Esophagus muscularis mucosa (tissue), 4 donors: Measurements from ENCODE around the gene F11R. TPM values are rescaled to one million over a fixed set of nuclear protein-coding genes. Genes with fewer than 3 reads are reported as not detected.
"Not testable (repeated sequence)": the region's sequence is repeated elsewhere in the genome, so short reads cannot be mapped to it uniquely, and the experiment has no call there.

Source experiments
- DNase-seq: peaks from one replicate; pipeline ENCODE4 v3.0.0-alpha.2; 2017; ENCODE audit errors: extremely low spot score
- H3K27ac ChIP-seq, 4 donors: fragments of 200-600 bp; sonication (generic); replicated peaks in 1 of 4; 1 replicate in 3 of 4; 2 replicates in 1 of 4; pipeline ENCODE4 v1.5.1; 2016 to 2019; ENCODE audit warnings: mild to moderate bottlenecking in 1 of 4
- H3K27me3 ChIP-seq, 4 donors: fragments of 200-600 bp; sonication (generic); one replicate each; pipeline versions ENCODE4 v1.5.1 to v1.6.0; 2016 to 2019
- H3K36me3 ChIP-seq, 4 donors: fragments of 200-600 bp; sonication (generic); one replicate each; pipeline ENCODE4 v1.5.1; 2016 to 2019
- H3K4me1 ChIP-seq, 4 donors: fragments of 200-600 bp; sonication (generic); one replicate each; pipeline ENCODE4 v1.5.1; 2016 to 2019
- H3K4me3 ChIP-seq, 4 donors: fragments of 200-600 bp; sonication (generic); 1 replicate in 2 of 4; 2 replicates in 2 of 4; pipeline ENCODE4 v1.5.1; 2016 to 2019; ENCODE audit warnings: mild to moderate bottlenecking in 4 of 4, moderate library complexity in 1 of 4
- H3K9me3 ChIP-seq, 4 donors: fragments of 200-600 bp; sonication (generic); 1 replicate in 3 of 4; 2 replicates in 1 of 4; pipeline ENCODE4 v1.5.1; 2016 to 2019
- EP300 ChIP-seq: sonication (generic); formaldehyde crosslinking; IDR thresholded peaks from one replicate; pipeline ENCODE4 v1.6.1; 2017; ENCODE audit warnings: antibody characterized with exemption
- POLR2A ChIP-seq: fragments of 450-650 bp; IDR thresholded peaks from one replicate; pipeline ENCODE4 v1.6.1; 2017; ENCODE audit warnings: antibody characterized with exemption, moderate library complexity, mild to moderate bottlenecking, low read depth
- POLR2AphosphoS5 ChIP-seq, 2 donors: sonication (generic); formaldehyde crosslinking; IDR thresholded peaks; one replicate each; pipeline ENCODE4 v1.6.1; 2017; ENCODE audit warnings: antibody characterized with exemption in 2 of 2
- WGBS: methylation state at CpG from one replicate; pipeline ENCODE4 v1.1.5; 2018; 5-methylcytosine and 5-hydroxymethylcytosine counted together
- intact Hi-C: fragments of 100-400 bp; cut with DNase I; formaldehyde crosslinking; loops from one replicate; pipeline ENCODE4 v1.15.1; 2023
- total RNA-seq, 4 donors: library from RNA; depleted of rRNA; stranded (reverse); fragments of >200 nt; gene quantifications; one replicate each; pipeline versions ENCODE4 v1.1.0 to v1.2.1, GENCODE V29; 2016
- TF ChIP-seq, protein P1 (sequence below), 3 experiments: fragments of 200-600 bp in 2 of 3; fragments of 450-650 bp in 1 of 3; sonication (generic) in 2 of 3; IDR thresholded peaks; one replicate each; pipeline ENCODE4 v1.5.1; 2017 to 2019; ENCODE audit warnings: antibody characterized with exemption in 3 of 3, mild to moderate bottlenecking in 2 of 3, moderate library complexity in 1 of 3

Gene F11R
- total RNA-seq, 4 donors from 2014 or later = 9.1 to 17.7 (median 14.9) TPM

GRCh38 chr1:160996178-160996577 lies 24.8 kb downstream of the F11R start:
- intact Hi-C loops = loop anchor here (5.0 kb wide), 1 partner anchor 101 kb away; the partner anchor contains the start of gene KLHDC9
- Histone ChIP-seq H3K36me3 (peaks cover 0 to 28% (median 21%) of the 10 kb centered on the region in 4 donors), H3K27ac (no peak overlapping the region), H3K9me3 (no peaks in the 10 kb centered on the region), H3K4me3 (no peak overlapping the region), H3K27me3 (no peaks in the 10 kb centered on the region), H3K4me1 (peaks cover 0 to 7% (median 0%) of the 10 kb centered on the region in 4 donors)
- 84% methylated on average over 3 of the region's 3 CpGs for WGBS
- TF ChIP-seq POLR2A (no peak), EP300 (no peak), POLR2AphosphoS5 (IDR thresholded peaks at IDR 0.05) (no peak)
- TF ChIP-seq, protein P1, sequence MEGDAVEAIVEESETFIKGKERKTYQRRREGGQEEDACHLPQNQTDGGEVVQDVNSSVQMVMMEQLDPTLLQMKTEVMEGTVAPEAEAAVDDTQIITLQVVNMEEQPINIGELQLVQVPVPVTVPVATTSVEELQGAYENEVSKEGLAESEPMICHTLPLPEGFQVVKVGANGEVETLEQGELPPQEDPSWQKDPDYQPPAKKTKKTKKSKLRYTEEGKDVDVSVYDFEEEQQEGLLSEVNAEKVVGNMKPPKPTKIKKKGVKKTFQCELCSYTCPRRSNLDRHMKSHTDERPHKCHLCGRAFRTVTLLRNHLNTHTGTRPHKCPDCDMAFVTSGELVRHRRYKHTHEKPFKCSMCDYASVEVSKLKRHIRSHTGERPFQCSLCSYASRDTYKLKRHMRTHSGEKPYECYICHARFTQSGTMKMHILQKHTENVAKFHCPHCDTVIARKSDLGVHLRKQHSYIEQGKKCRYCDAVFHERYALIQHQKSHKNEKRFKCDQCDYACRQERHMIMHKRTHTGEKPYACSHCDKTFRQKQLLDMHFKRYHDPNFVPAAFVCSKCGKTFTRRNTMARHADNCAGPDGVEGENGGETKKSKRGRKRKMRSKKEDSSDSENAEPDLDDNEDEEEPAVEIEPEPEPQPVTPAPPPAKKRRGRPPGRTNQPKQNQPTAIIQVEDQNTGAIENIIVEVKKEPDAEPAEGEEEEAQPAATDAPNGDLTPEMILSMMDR (IDR thresholded peaks at IDR 0.05) = no peak
- no peak for DNase-seq

- intact Hi-C loops = no loop called here
- 74% methylated on average over 14 of the region's 14 CpGs for WGBS
Measured at GRCh38 chr1:160993544-160994193, 27.3 kb downstream of the F11R start.

DNA sequence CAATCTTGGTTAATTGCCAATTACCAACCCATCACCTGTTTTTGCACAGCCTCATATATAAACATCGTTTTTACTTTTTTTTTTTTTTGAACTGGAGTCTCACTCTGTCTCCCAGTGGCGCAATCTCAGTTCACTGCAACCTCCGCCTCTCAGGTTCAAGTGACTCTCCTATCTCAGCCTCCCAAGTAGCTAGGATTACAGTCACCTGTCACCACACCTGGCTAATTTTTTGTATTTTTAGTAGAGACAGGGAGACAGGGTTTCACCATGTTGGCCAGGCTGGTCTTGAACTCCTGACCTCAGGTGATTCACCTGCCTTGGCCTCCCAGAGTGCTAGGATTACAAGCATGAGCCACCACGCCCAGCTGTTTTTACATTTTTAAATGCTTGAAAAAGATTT lies 28.9 kb downstream of the F11R start:
- DNase-seq, H3K36me3 ChIP-seq, H3K27ac ChIP-seq, intact Hi-C loops, H3K4me1 ChIP-seq, H3K4me3 ChIP-seq, H3K27me3 ChIP-seq, H3K9me3 ChIP-seq: not testable (repeated sequence)
- WGBS = 93% methylated on average over 4 of the region's 4 CpGs

More at GRCh38 chr1:160993544-160994193, 27.3 kb downstream of the F11R start:
- TF ChIP-seq POLR2AphosphoS5 (IDR thresholded peaks at IDR 0.05) = no peak
- TF ChIP-seq, protein P1 (IDR thresholded peaks at IDR 0.05) = peak; percentile 14 to 23 (median 19)
- Histone ChIP-seq H3K9me3 (no peaks in the 10 kb centered on the region), H3K27me3 (no peaks in the 10 kb centered on the region), H3K4me1 (peaks cover 0 to 10% (median 6%) of the 10 kb centered on the region in 4 donors), H3K36me3 (peaks cover 0 to 5% (median 3%) of the 10 kb centered on the region in 4 donors), H3K27ac (no peak overlapping the region), H3K4me3 (no peak overlapping the region)
- DNase-seq = no peak

- intact Hi-C loops = no loop called here
- TF ChIP-seq, protein P1 (IDR thresholded peaks at IDR 0.05) = no peak
- TF ChIP-seq EP300 = no peak
- TF ChIP-seq POLR2AphosphoS5 (IDR thresholded peaks at IDR 0.05) = no peak
- TF ChIP-seq POLR2A = no peak
- no peak for DNase-seq
- peaks cover 0 to 12% (median 0%) of the 10 kb centered on the region in 4 donors for H3K27me3 ChIP-seq
- H3K36me3 ChIP-seq = no peaks in the 10 kb centered on the region
- WGBS = 78% methylated on average over 8 of the region's 8 CpGs
- no peak overlapping the region for H3K27ac ChIP-seq
- peaks cover 0 to 10% (median 3%) of the 10 kb centered on the region in 4 donors for H3K4me1 ChIP-seq
- H3K4me3 ChIP-seq = no peak overlapping the region
- no peaks in the 10 kb centered on the region for H3K9me3 ChIP-seq
Measured at GRCh38 chr1:160987359-160988050, 33.4 kb downstream of the F11R start.

DNA sequence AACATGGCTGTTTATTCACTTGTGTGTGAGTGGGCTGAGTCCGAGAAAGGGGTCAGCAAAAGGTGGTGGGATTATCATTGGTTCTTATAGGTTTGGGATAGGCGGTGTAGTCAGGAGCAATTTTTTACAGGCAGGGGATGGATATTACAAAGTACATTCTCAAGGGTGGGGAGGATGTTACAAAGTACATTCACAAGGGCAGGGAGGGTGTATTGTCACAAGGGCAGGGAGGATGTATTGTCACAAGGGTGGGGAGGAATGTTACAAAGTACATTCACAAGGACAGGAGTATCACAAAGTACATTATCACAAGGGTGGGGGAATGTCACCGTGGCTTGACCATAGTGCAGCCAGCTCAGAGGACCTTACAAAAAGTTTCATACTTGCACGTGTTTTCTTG lies 35.2 kb downstream of the F11R start:
- 92% methylated on average over 4 of the region's 4 CpGs for WGBS
- TF ChIP-seq, protein P1 (IDR thresholded peaks at IDR 0.05) = no peak
- no peak for TF ChIP-seq EP300
- no peak for TF ChIP-seq POLR2A
- no peak for TF ChIP-seq POLR2AphosphoS5 (IDR thresholded peaks at IDR 0.05)
- intact Hi-C loops = no loop called here

More for the DNA sequence above, 35.2 kb downstream of the F11R start:
- Histone ChIP-seq H3K36me3 (no peaks in the 10 kb centered on the region), H3K27ac (no peak overlapping the region), H3K4me1 (peaks cover 6 to 21% (median 13%) of the 10 kb centered on the region in 4 donors), H3K9me3 (no peaks in the 10 kb centered on the region), H3K4me3 (no peak overlapping the region), H3K27me3 (peaks cover 0 to 30% (median 0%) of the 10 kb centered on the region in 4 donors)
- no peak for DNase-seq
